ENCODE measurements around the gene IFT43. TPM values are rescaled to one million over a fixed set of nuclear protein-coding genes. Genes with fewer than 3 reads are reported as not detected.

The IFT43 gene
- total and polyA plus RNA-seq, 10 of the 15 experiments (the other 5 are each of a cell fraction or from before 2014, with no cell fraction given) = 8.2 to 24.8 (median 14.0) TPM

DNA sequence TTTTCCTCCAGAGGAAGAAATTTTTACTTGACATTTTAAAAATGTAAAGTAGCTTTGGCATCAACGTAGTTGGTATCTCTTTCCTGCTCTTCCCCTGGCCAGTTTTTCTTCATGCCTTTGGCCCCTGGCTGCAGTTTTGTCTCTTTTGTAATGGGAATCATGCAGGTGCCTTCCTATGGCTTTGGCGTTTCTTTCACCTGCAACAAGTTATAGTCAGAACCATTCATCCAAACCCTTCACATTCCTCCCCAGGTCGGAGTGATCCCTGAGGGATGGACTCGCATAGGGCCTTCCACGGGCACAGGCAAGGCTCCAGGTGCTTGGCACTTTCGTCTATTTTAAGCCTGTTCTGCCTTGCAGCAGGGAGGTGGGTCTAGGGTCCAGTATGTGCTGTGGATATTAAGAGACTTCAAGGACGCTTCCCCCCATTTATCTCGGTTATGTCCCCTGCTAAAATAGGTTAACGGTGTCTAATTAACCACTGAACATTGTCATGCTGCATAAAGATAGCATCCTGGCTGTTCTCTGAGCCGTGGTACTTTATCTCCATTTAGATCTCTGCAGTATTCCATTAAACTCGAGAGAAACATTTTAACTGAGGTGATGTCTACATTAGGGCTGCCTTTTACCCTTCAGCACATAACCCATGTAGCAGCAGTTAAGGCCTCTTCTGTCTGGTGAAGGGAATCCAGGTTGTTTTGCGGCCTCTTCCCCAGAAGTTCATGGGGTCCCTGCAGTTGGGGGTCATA lies 66.3 kb downstream of the IFT43 start:
- Histone ChIP-seq H3K27ac (ENCODE audit: control insufficient read depth, insufficient read depth) (no peak overlapping the region), H2AFZ (ENCODE audit: control insufficient read depth, low read depth, low read length) (no peak overlapping the region), H3K27me3 (replicated peaks in 1 of 2; ENCODE audit: control insufficient read depth in 2 of 2, insufficient read depth in 2 of 2, low read length in 1 of 2) (no peaks in the 10 kb centered on the region), H3K4me1 (ENCODE audit: control insufficient read depth, insufficient read depth, low read length) (no peaks in the 10 kb centered on the region; the same call in 1 of the 2 replicates), H3K36me3 (ENCODE audit: control insufficient read depth in 2 of 2, insufficient read depth in 2 of 2, low read length in 1 of 2) (no peaks in the 10 kb centered on the region), H3K4me3 (no peak overlapping the region), H3K9ac (ENCODE audit: control insufficient read depth, insufficient read depth, low read length) (no peak overlapping the region), H3K4me2 (ENCODE audit: control insufficient read depth, insufficient read depth) (no peak overlapping the region), H4K20me1 (ENCODE audit: control insufficient read depth, insufficient read depth) (peaks cover 4% of the 10 kb centered on the region), H3K79me2 (ENCODE audit: control insufficient read depth, insufficient read depth, low read length) (no peaks in the 10 kb centered on the region), H3K9me3 (replicated peaks; ENCODE audit: control insufficient read depth, insufficient read depth, low read length) (no peaks in the 10 kb centered on the region)
- TF ChIP-seq ZSCAN29 (IDR thresholded peaks at IDR 0.05) (no peak), RB1 (IDR thresholded peaks at IDR 0.05; ENCODE audit: borderline replicate concordance) (no peak), BRCA1 (IDR thresholded peaks at IDR 0.05; ENCODE audit: low read depth, low read length) (no peak), POLR2AphosphoS5 (IDR thresholded peaks at IDR 0.05; ENCODE audit: low read length) (no peak), CBX5 (IDR thresholded peaks at IDR 0.05; ENCODE audit: low read depth) (no peak), SMC3 (IDR thresholded peaks at IDR 0.05; ENCODE audit: borderline replicate concordance, low read length) (no peak), TAF1 (IDR thresholded peaks at IDR 0.05; ENCODE audit: borderline replicate concordance, low read depth, low read length) (no peak), SUPT20H (IDR thresholded peaks at IDR 0.05; ENCODE audit: borderline replicate concordance, control insufficient read depth, low read depth, low read length) (no peak), BCL11A (IDR thresholded peaks at IDR 0.05; ENCODE audit: low read depth, low read length) (no peak), RUNX3 (IDR thresholded peaks at IDR 0.05; ENCODE audit: low read length) (no peak)
- TF ChIP-seq, protein P1, sequence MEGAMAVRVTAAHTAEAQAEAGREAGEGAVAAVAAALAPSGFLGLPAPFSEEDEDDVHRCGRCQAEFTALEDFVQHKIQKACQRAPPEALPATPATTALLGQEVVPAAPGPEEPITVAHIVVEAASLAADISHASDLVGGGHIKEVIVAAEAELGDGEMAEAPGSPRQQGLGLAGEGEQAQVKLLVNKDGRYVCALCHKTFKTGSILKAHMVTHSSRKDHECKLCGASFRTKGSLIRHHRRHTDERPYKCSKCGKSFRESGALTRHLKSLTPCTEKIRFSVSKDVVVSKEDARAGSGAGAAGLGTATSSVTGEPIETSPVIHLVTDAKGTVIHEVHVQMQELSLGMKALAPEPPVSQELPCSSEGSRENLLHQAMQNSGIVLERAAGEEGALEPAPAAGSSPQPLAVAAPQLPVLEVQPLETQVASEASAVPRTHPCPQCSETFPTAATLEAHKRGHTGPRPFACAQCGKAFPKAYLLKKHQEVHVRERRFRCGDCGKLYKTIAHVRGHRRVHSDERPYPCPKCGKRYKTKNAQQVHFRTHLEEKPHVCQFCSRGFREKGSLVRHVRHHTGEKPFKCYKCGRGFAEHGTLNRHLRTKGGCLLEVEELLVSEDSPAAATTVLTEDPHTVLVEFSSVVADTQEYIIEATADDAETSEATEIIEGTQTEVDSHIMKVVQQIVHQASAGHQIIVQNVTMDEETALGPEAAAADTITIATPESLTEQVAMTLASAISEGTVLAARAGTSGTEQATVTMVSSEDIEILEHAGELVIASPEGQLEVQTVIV (IDR thresholded peaks at IDR 0.05; ENCODE audit: borderline replicate concordance, partially characterized antibody) = no peak
- TF ChIP-seq, protein P2, sequence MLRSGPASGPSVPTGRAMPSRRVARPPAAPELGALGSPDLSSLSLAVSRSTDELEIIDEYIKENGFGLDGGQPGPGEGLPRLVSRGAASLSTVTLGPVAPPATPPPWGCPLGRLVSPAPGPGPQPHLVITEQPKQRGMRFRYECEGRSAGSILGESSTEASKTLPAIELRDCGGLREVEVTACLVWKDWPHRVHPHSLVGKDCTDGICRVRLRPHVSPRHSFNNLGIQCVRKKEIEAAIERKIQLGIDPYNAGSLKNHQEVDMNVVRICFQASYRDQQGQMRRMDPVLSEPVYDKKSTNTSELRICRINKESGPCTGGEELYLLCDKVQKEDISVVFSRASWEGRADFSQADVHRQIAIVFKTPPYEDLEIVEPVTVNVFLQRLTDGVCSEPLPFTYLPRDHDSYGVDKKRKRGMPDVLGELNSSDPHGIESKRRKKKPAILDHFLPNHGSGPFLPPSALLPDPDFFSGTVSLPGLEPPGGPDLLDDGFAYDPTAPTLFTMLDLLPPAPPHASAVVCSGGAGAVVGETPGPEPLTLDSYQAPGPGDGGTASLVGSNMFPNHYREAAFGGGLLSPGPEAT (IDR thresholded peaks at IDR 0.05; ENCODE audit: low read depth) = no peak
- TF ChIP-seq, protein P3, sequence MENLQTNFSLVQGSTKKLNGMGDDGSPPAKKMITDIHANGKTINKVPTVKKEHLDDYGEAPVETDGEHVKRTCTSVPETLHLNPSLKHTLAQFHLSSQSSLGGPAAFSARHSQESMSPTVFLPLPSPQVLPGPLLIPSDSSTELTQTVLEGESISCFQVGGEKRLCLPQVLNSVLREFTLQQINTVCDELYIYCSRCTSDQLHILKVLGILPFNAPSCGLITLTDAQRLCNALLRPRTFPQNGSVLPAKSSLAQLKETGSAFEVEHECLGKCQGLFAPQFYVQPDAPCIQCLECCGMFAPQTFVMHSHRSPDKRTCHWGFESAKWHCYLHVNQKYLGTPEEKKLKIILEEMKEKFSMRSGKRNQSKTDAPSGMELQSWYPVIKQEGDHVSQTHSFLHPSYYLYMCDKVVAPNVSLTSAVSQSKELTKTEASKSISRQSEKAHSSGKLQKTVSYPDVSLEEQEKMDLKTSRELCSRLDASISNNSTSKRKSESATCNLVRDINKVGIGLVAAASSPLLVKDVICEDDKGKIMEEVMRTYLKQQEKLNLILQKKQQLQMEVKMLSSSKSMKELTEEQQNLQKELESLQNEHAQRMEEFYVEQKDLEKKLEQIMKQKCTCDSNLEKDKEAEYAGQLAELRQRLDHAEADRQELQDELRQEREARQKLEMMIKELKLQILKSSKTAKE (IDR thresholded peaks at IDR 0.05; ENCODE audit: low read depth, poor library complexity, severe bottlenecking) = no peak
- TF ChIP-seq, protein P4, sequence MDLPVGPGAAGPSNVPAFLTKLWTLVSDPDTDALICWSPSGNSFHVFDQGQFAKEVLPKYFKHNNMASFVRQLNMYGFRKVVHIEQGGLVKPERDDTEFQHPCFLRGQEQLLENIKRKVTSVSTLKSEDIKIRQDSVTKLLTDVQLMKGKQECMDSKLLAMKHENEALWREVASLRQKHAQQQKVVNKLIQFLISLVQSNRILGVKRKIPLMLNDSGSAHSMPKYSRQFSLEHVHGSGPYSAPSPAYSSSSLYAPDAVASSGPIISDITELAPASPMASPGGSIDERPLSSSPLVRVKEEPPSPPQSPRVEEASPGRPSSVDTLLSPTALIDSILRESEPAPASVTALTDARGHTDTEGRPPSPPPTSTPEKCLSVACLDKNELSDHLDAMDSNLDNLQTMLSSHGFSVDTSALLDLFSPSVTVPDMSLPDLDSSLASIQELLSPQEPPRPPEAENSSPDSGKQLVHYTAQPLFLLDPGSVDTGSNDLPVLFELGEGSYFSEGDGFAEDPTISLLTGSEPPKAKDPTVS (IDR thresholded peaks at IDR 0.05; ENCODE audit: low read depth, low read length) = no peak
- intact Hi-C loops (cut with micrococcal nuclease; ENCODE audit: unreplicated experiment) = loop anchor here (1.0 to 5.0 kb wide), 2 partner anchors 105 to 335 kb away; no protein-coding TSS in a partner anchor
- DNase-seq (ENCODE audit: low read depth, low spot score) (no peak), ATAC-seq (no peak), FAIRE-seq (no peak)
- 66% methylated on average over 12 of the region's 12 CpGs for WGBS (ENCODE audit: insufficient coverage, insufficient replicate concordance, low lambda C conversion rate, missing lambda C conversion rate)
- in situ Hi-C loops (cut with MboI) = loop anchor here (5.0 to 10.0 kb wide), 3 partner anchors 303 to 595 kb away; no protein-coding TSS in a partner anchor
- ChIA-PET RAD21 (ENCODE audit: unreplicated experiment) (interaction anchor here (0.6 to 6.1 kb wide), 14 partner anchors 48 to 591 kb away, joined by 3 to 81 read pairs (median 5); no protein-coding TSS in a partner anchor), CTCF (interaction anchor here (0.9 to 8.1 kb wide), 35 partner anchors 10 to 659 kb away, joined by 3 to 165 read pairs (median 7); no protein-coding TSS in a partner anchor), POLR2A (no interaction called here), SMC1A (ENCODE audit: uncharacterized antibody, unreplicated experiment) (interaction anchor here (0.7 to 6.2 kb wide), 17 partner anchors 10 to 594 kb away, joined by 3 to 78 read pairs (median 4); no protein-coding TSS in a partner anchor)
- no TSS peak for BruUV-seq (replicated peaks)
